HCT116 (cell line): Measurements from ENCODE around the gene MAP3K5. TPM values are rescaled to one million over a fixed set of nuclear protein-coding genes. Genes with fewer than 3 reads are reported as not detected.
A peak's percentile ranks its signal among the peaks of the same experiment; 100 is the strongest.

Experiments used
- ATAC-seq: fragments of 200-7000 bp; cut with Tn5 transposase; 2 replicates; pipeline ENCODE4 v1.9.1; 2020; ENCODE audit warnings: mild to moderate bottlenecking, moderate library complexity
- BruUV-seq: library from RNA; stranded (reverse); fragments of 400-500 nt; replicated peaks from 2 replicates; lab custom pipeline; 2021; lab: Mats Ljungman, UMichigan
- CTCF ChIA-PET: fragments of 300-600 bp; sonication (Branson Sonifier 250); formaldehyde crosslinking; loops from one replicate; lab custom pipeline; 2021; ENCODE audit warnings: antibody characterized with exemption; lab: Charles Lee
- POLR2A ChIA-PET: fragments of 300-600, 350-600 bp; sonication (Branson Sonifier 250); formaldehyde crosslinking; loops from one replicate; lab custom pipeline; 2021; ENCODE audit warnings: antibody characterized with exemption; lab: Charles Lee
- RAD21 ChIA-PET, 2 experiments: fragments of 300-600 bp; sonication (Branson Sonifier 250); formaldehyde crosslinking; loops; one replicate each; lab custom pipeline; 2023; ENCODE audit warnings: low total read pairs in 2 of 2; ENCODE audit not compliant: uncharacterized antibody in 2 of 2, unreplicated experiment in 2 of 2, low non-redundant PET in 1 of 2; lab: Charles Lee
- DNase-seq: peaks from one replicate; pipeline ENCODE4 v3.0.0-alpha.2; 2010; ENCODE audit warnings: low read depth, low spot score
- H2AFZ ChIP-seq: fragments of 200-600 bp; shearing (Covaris generic), sonication (generic); 2 replicates; pipeline ENCODE4 v1.6.1; 2017; ENCODE audit warnings: low read depth, mixed run types, mixed read lengths, antibody characterized with exemption, low read length; ENCODE audit not compliant: poor library complexity, severe bottlenecking
- H3K27ac ChIP-seq: 2 replicates; pipeline ENCODE4 v1.5.1; 2012; ENCODE audit warnings: low read depth, low read length
- H3K27me3 ChIP-seq: fragments of 200-600 bp; sonication (generic); 2 replicates; pipeline ENCODE4 v1.6.1; 2016; ENCODE audit warnings: mixed run types, low read length, mixed read lengths; ENCODE audit not compliant: insufficient read depth
- H3K36me3 ChIP-seq, 2 experiments: fragments of 200-500 bp in 1 of 2; fragments of 200-600 bp in 1 of 2; sonication (Bioruptor generic) in 1 of 2; sonication (generic) in 1 of 2; 2 replicates each; pipeline versions ENCODE4 v1.5.1 to v1.6.1; 2014 to 2016; ENCODE audit warnings: low read length in 2 of 2, inconsistent platforms in 1 of 2, mixed read lengths in 1 of 2, mixed run types in 1 of 2; ENCODE audit not compliant: insufficient read depth in 2 of 2, control insufficient read depth in 1 of 2
- H3K4me1 ChIP-seq, 2 experiments: fragments of 200-600 bp in 1 of 2; sonication (generic) in 1 of 2; 2 replicates each; pipeline versions ENCODE4 v1.5.1 to v1.6.1; 2012 to 2017; ENCODE audit warnings: low read length in 2 of 2, inconsistent platforms in 1 of 2, mild to moderate bottlenecking in 1 of 2, mixed read lengths in 1 of 2, mixed run types in 1 of 2, moderate library complexity in 1 of 2; ENCODE audit not compliant: insufficient read depth in 2 of 2, control insufficient read depth in 1 of 2
- H3K4me2 ChIP-seq: fragments of 200-600 bp; sonication (generic); 2 replicates; pipeline ENCODE4 v1.6.1; 2017; ENCODE audit warnings: mixed run types, low read length, mixed read lengths
- H3K4me3 ChIP-seq, 2 experiments: fragments of 200-600 bp in 1 of 2; sonication (generic) in 1 of 2; replicated peaks in 1 of 2; 2 replicates each; pipeline ENCODE4 v1.5.1; 2011 to 2016; ENCODE audit warnings: low read length in 2 of 2, control low read depth in 1 of 2, low read depth in 1 of 2, mild to moderate bottlenecking in 1 of 2, mixed read lengths in 1 of 2, mixed run types in 1 of 2
- H3K79me2 ChIP-seq: fragments of 200-600 bp; sonication (generic); 2 replicates; pipeline ENCODE4 v1.6.1; 2017; ENCODE audit warnings: mild to moderate bottlenecking, mixed run types, low read length, moderate library complexity, mixed read lengths; ENCODE audit not compliant: insufficient read depth
- H3K9ac ChIP-seq: fragments of 200-600 bp; sonication (generic); 2 replicates; pipeline ENCODE4 v1.6.1; 2016; ENCODE audit warnings: low read length, mixed read lengths
- H3K9me2 ChIP-seq: fragments of 200-600 bp; sonication (generic), shearing (Covaris generic); 2 replicates; pipeline ENCODE4 v1.6.1; 2017; ENCODE audit warnings: mixed run types, mild to moderate bottlenecking, moderate library complexity; ENCODE audit not compliant: insufficient read depth
- H3K9me3 ChIP-seq, 2 experiments: fragments of 200-500 bp in 1 of 2; fragments of 200-600 bp in 1 of 2; sonication (Bioruptor generic) in 1 of 2; sonication (generic) in 1 of 2; 2 replicates each; pipeline ENCODE4 v1.6.1; 2014 to 2017; ENCODE audit warnings: low read length in 2 of 2, mixed read lengths in 2 of 2, inconsistent platforms in 1 of 2, low read depth in 1 of 2, mild to moderate bottlenecking in 1 of 2, mixed run types in 1 of 2, moderate library complexity in 1 of 2; ENCODE audit not compliant: control insufficient read depth in 1 of 2, insufficient read depth in 1 of 2
- H4K20me1 ChIP-seq: fragments of 200-600 bp; sonication (generic), shearing (Covaris generic); 2 replicates; pipeline ENCODE4 v1.6.1; 2017; ENCODE audit warnings: mixed run types, mild to moderate bottlenecking, moderate library complexity; ENCODE audit not compliant: insufficient read depth
- CBX3 ChIP-seq: IDR thresholded peaks from 2 replicates; pipeline ENCODE4 v1.6.1; 2012; ENCODE audit warnings: low read depth
- CEBPB ChIP-seq: IDR thresholded peaks from 2 replicates; pipeline ENCODE4 v1.6.1; 2012; ENCODE audit warnings: low read depth
- ELF1 ChIP-seq: IDR thresholded peaks from 2 replicates; pipeline ENCODE4 v1.6.1; 2012; ENCODE audit warnings: low read depth, borderline replicate concordance
- EZH2 ChIP-seq: fragments of 200-600 bp; sonication (generic); IDR thresholded peaks from 2 replicates; pipeline ENCODE4 v1.6.1; 2017; ENCODE audit warnings: antibody characterized with exemption, mixed run types
- EZH2phosphoT487 ChIP-seq: fragments of 200-600 bp; IDR thresholded peaks from 2 replicates; pipeline ENCODE4 v1.6.1; 2018; ENCODE audit warnings: antibody characterized with exemption, borderline replicate concordance
- FOSL1 ChIP-seq: IDR thresholded peaks from 2 replicates; pipeline ENCODE4 v1.6.1; 2012; ENCODE audit warnings: low read depth
- JUND ChIP-seq: IDR thresholded peaks from 2 replicates; pipeline ENCODE4 v1.6.1; 2012
- POLR2A ChIP-seq: IDR thresholded peaks from 2 replicates; pipeline ENCODE4 v1.7.0; 2011; ENCODE audit warnings: borderline replicate concordance; ENCODE audit not compliant: insufficient read depth, insufficient read length; ENCODE audit errors: extremely low read depth
- POLR2AphosphoS5 ChIP-seq: IDR thresholded peaks from 2 replicates; pipeline ENCODE4 v1.6.1; 2011; ENCODE audit warnings: mild to moderate bottlenecking, low read depth, low read length, moderate library complexity
- RAD21 ChIP-seq: IDR thresholded peaks from 2 replicates; pipeline ENCODE4 v1.6.1; 2012; ENCODE audit warnings: low read depth, mild to moderate bottlenecking
- SP1 ChIP-seq: IDR thresholded peaks from 2 replicates; pipeline ENCODE4 v1.6.1; 2012; ENCODE audit warnings: low read depth
- TCF7L2 ChIP-seq: IDR thresholded peaks from 2 replicates; pipeline ENCODE4 v1.7.0; 2011; ENCODE audit warnings: borderline replicate concordance, inconsistent platforms; ENCODE audit not compliant: insufficient read depth, insufficient read length; ENCODE audit errors: extremely low read depth
- YY1 ChIP-seq: IDR thresholded peaks from 2 replicates; pipeline ENCODE4 v1.6.1; 2011; ENCODE audit warnings: low read length, low read depth, moderate library complexity, mild to moderate bottlenecking; ENCODE audit not compliant: insufficient replicate concordance; ENCODE audit errors: extremely low read depth
- intact Hi-C: fragments of 100-400 bp; cut with micrococcal nuclease; formaldehyde crosslinking; loops from 2 replicates; pipeline ENCODE4 v1.10.0; 2022
- total RNA-seq: library from RNA; stranded (reverse); gene quantifications from one replicate; pipeline ENCODE4 v1.2.1, GENCODE V29; 2021; ENCODE audit not compliant: unreplicated experiment
- TF ChIP-seq, protein P1 (sequence below): IDR thresholded peaks from 2 replicates; pipeline ENCODE4 v1.6.1; 2012
- TF ChIP-seq, protein P2 (sequence below): IDR thresholded peaks from 2 replicates; pipeline ENCODE4 v1.6.1; 2012
- TF ChIP-seq, protein P3 (sequence below): IDR thresholded peaks from 2 replicates; pipeline ENCODE4 v1.6.1; 2011; ENCODE audit warnings: mild to moderate bottlenecking, low read length, moderate library complexity; ENCODE audit not compliant: insufficient replicate concordance; ENCODE audit errors: extremely low read depth

MAP3K5 gene
- total RNA-seq, 1 experiment from 2014 or later = 11.8 TPM

DNA sequence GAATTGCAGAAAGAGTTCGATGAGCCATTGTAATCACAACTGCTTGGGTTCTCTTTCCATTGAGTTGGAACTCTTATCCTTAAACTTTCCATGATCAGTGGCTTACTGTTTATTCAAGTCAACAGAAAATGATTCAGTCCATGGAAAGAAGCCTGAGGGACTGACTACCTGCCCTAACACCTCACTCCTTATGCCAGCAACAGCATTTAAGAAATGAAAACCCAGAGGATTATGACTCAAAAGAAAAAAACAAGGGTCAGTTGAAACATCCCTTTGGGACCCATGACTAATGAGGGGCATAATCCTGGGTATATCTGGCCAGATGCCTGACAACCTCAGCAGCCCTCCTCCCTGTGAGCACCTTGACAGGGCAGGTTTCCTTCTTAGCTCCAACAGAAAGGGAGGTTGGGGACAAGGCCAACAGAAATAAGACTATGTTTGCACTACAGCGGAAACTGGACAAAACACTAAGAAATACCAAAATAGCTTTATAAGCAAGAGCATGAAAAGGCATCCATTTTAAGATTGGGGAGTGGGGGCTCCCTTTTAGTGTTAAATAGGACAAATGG lies 106.7 kb downstream of the MAP3K5 start:
- no peak overlapping the region for H2AFZ ChIP-seq
- CTCF ChIA-PET = no interaction called here
- no peak overlapping the region for H3K9ac ChIP-seq
- no peaks in the 10 kb centered on the region for H3K79me2 ChIP-seq
- DNase-seq = peak; percentile 26
- H3K4me3 ChIP-seq = no peak overlapping the region
- H3K4me1 ChIP-seq = peaks cover 0 to 10% of the 10 kb centered on the region in 2 experiments; a peak in 1 of 4 replicates
- no peaks in the 10 kb centered on the region for H3K27me3 ChIP-seq
- H3K27ac ChIP-seq = peak overlapping the region; percentile 6; the same call in 1 of the 2 replicates
- no peaks in the 10 kb centered on the region for H3K36me3 ChIP-seq
- H3K9me3 ChIP-seq = no peaks in the 10 kb centered on the region
- POLR2A ChIA-PET = no interaction called here
- peak; percentile 22; the same call in 1 of the 2 replicates for ATAC-seq
- H3K4me2 ChIP-seq = peak overlapping the region; percentile 21; the same call in 1 of the 2 replicates
- TF ChIP-seq, protein P1, sequence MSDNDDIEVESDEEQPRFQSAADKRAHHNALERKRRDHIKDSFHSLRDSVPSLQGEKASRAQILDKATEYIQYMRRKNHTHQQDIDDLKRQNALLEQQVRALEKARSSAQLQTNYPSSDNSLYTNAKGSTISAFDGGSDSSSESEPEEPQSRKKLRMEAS = no peak
- TF ChIP-seq JUND (peak; percentile 45), FOSL1 (0 out of 2 replicates have a peak, but pooled peaks have one; percentile 41), RAD21 (0 out of 2 replicates have a peak, but pooled peaks have one; percentile 3), POLR2A (no peak), CEBPB (no peak), EZH2 (no peak), TCF7L2 (no peak), SP1 (peak; percentile 51; the same call in 1 of the 2 replicates), ELF1 (no peak)
- TF ChIP-seq, protein P2, sequence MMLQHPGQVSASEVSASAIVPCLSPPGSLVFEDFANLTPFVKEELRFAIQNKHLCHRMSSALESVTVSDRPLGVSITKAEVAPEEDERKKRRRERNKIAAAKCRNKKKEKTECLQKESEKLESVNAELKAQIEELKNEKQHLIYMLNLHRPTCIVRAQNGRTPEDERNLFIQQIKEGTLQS = no peak
- BruUV-seq = no TSS peak
- RAD21 ChIA-PET = no interaction called here
- H3K9me2 ChIP-seq = no peaks in the 10 kb centered on the region
- intact Hi-C loops = no loop called here
- H4K20me1 ChIP-seq = no peaks in the 10 kb centered on the region

DNA sequence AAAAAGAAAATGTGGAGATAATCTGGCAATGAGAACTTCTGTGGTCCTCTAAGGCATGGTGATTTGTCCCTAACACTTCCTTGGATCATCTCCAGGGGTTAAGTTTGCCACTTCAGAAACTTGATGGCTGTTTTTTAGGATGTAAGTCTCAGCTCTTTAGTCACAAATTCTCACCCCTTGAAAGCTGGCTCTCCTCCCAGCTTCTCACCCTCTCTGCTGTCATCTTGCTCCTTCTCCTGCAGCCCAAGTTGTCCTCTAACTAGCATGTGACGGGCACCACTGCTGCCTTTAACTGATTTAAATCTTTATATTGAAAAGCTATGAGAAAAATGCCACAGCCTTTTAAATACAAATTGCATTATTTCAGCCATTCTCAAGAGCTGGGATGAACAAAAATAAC lies 107.8 kb downstream of the MAP3K5 start:
- Histone ChIP-seq H3K4me1 (peaks cover 0 to 10% of the 10 kb centered on the region in 2 experiments; a peak in 1 of 4 replicates), H3K9ac (no peak overlapping the region), H3K27me3 (no peaks in the 10 kb centered on the region), H4K20me1 (no peaks in the 10 kb centered on the region), H3K36me3 (no peaks in the 10 kb centered on the region), H3K4me3 (no peak overlapping the region), H3K27ac (no peak overlapping the region), H3K9me3 (no peaks in the 10 kb centered on the region), H3K9me2 (no peaks in the 10 kb centered on the region), H2AFZ (no peak overlapping the region), H3K79me2 (no peaks in the 10 kb centered on the region), H3K4me2 (no peak overlapping the region)
- intact Hi-C loops = no loop called here
- no peak for ATAC-seq
- RAD21 ChIA-PET = no interaction called here
- POLR2A ChIA-PET = no interaction called here
- no TSS peak for BruUV-seq
- CTCF ChIA-PET = no interaction called here
- no peak for DNase-seq
- TF ChIP-seq POLR2AphosphoS5 (no peak), EZH2phosphoT487 (no peak), CBX3 (no peak), CEBPB (no peak), ELF1 (no peak), SP1 (no peak), TCF7L2 (no peak), JUND (no peak), YY1 (no peak), POLR2A (no peak), FOSL1 (no peak), RAD21 (no peak)
- TF ChIP-seq, protein P3, sequence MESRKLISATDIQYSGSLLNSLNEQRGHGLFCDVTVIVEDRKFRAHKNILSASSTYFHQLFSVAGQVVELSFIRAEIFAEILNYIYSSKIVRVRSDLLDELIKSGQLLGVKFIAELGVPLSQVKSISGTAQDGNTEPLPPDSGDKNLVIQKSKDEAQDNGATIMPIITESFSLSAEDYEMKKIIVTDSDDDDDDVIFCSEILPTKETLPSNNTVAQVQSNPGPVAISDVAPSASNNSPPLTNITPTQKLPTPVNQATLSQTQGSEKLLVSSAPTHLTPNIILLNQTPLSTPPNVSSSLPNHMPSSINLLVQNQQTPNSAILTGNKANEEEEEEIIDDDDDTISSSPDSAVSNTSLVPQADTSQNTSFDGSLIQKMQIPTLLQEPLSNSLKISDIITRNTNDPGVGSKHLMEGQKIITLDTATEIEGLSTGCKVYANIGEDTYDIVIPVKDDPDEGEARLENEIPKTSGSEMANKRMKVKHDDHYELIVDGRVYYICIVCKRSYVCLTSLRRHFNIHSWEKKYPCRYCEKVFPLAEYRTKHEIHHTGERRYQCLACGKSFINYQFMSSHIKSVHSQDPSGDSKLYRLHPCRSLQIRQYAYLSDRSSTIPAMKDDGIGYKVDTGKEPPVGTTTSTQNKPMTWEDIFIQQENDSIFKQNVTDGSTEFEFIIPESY = no peak
- TF ChIP-seq, protein P2 = no peak
- TF ChIP-seq, protein P1 = no peak
